Progenitor cell of endocrine pancreas (in vitro differentiated cells): Measurements from ENCODE around the gene TBC1D19. TPM values are rescaled to one million over a fixed set of nuclear protein-coding genes. Genes with fewer than 3 reads are reported as not detected.

Experiments
- DNase-seq: peaks from one replicate; pipeline ENCODE4 v3.0.0; 2021; ENCODE audit warnings: low spot score; ENCODE audit not compliant: unreplicated experiment
- H3K27ac Mint-ChIP-seq: 2 replicates; pipeline ENCODE4 v1.8.0; 2021; ENCODE audit warnings: mild to moderate bottlenecking, moderate library complexity, mixed read lengths
- H3K27me3 Mint-ChIP-seq: 2 replicates; pipeline ENCODE4 v1.8.0; 2021; ENCODE audit warnings: mixed read lengths
- H3K36me3 Mint-ChIP-seq: 2 replicates; pipeline ENCODE4 v1.8.0; 2022; ENCODE audit warnings: mixed read lengths; ENCODE audit not compliant: insufficient read depth
- H3K4me1 Mint-ChIP-seq: 2 replicates; pipeline ENCODE4 v1.8.0; 2021; ENCODE audit warnings: low read depth, mixed read lengths
- H3K4me3 Mint-ChIP-seq: 2 replicates; pipeline ENCODE4 v1.8.0; 2021; ENCODE audit warnings: low read depth, mild to moderate bottlenecking, moderate library complexity, mixed read lengths
- H3K9me3 Mint-ChIP-seq: 2 replicates; pipeline ENCODE4 v1.8.0; 2021; ENCODE audit warnings: low read depth, mixed read lengths
- CTCF ChIP-seq: fragments of 200-600 bp; sonication (generic); IDR thresholded peaks from one replicate; pipeline ENCODE4 v1.5.0; 2021; ENCODE audit warnings: antibody characterized with exemption, mild to moderate bottlenecking; ENCODE audit not compliant: unreplicated experiment
- total RNA-seq: library from RNA; stranded (reverse); gene quantifications from 2 replicates; pipeline ENCODE4 v1.2.1, GENCODE V29; 2021

Gene TBC1D19
- total RNA-seq, 1 donor from 2014 or later: 28.8 TPM

GRCh38 chr4:26741491-26741871 is 157.6 kb downstream of the TBC1D19 start:
- Mint-ChIP-seq H3K36me3 (peaks cover 14% of the 10 kb centered on the region), H3K9me3 (peaks cover 5% of the 10 kb centered on the region), H3K4me1 (no peaks in the 10 kb centered on the region), H3K4me3 (no peak overlapping the region), H3K27ac (no peak overlapping the region), H3K27me3 (no peaks in the 10 kb centered on the region)
- no peak for DNase-seq
- no peak for TF ChIP-seq CTCF

- no peak for TF ChIP-seq CTCF
- Mint-ChIP-seq H3K9me3 (peaks cover 5% of the 10 kb centered on the region), H3K4me1 (peaks cover 3% of the 10 kb centered on the region), H3K27ac (no peak overlapping the region), H3K36me3 (peaks cover 18% of the 10 kb centered on the region), H3K4me3 (no peak overlapping the region), H3K27me3 (no peaks in the 10 kb centered on the region)
- DNase-seq: no peak
Observed at GRCh38 chr4:26746802-26747213, 162.9 kb downstream of the TBC1D19 start.

- Mint-ChIP-seq H3K4me1 (peaks cover 6% of the 10 kb centered on the region), H3K27ac (no peak overlapping the region), H3K9me3 (peaks cover 5% of the 10 kb centered on the region), H3K27me3 (no peaks in the 10 kb centered on the region), H3K4me3 (no peak overlapping the region), H3K36me3 (peaks cover 13% of the 10 kb centered on the region)
- no peak for DNase-seq
- TF ChIP-seq CTCF: no peak
Observed at GRCh38 chr4:26748811-26749210, 164.9 kb downstream of the TBC1D19 start.

- H3K27me3 Mint-ChIP-seq: no peaks in the 10 kb centered on the region
- H3K4me3 Mint-ChIP-seq: no peak overlapping the region
- no peak for DNase-seq
- H3K27ac Mint-ChIP-seq: peak overlapping the region; percentile 39
- TF ChIP-seq CTCF: no peak
- no peaks in the 10 kb centered on the region for H3K9me3 Mint-ChIP-seq
- peaks cover 9% of the 10 kb centered on the region for H3K36me3 Mint-ChIP-seq
- H3K4me1 Mint-ChIP-seq: peaks cover 6% of the 10 kb centered on the region
Observed at GRCh38 chr4:26749867-26750266, 166.0 kb downstream of the TBC1D19 start.

GRCh38 chr4:26751004-26751403 is 167.1 kb downstream of the TBC1D19 start:
- peaks cover 9% of the 10 kb centered on the region for H3K36me3 Mint-ChIP-seq
- no peak overlapping the region for H3K27ac Mint-ChIP-seq
- H3K9me3 Mint-ChIP-seq: no peaks in the 10 kb centered on the region
- H3K4me3 Mint-ChIP-seq: no peak overlapping the region
- no peak for DNase-seq
- H3K4me1 Mint-ChIP-seq: peaks cover 6% of the 10 kb centered on the region
- H3K27me3 Mint-ChIP-seq: no peaks in the 10 kb centered on the region
- TF ChIP-seq CTCF: no peak
